SJCRH30 (cell line): ENCODE results near the gene RBPJL. TPM values are rescaled to one million over a fixed set of nuclear protein-coding genes. Genes with fewer than 3 reads are reported as not detected.
A peak's percentile ranks its signal among the peaks of the same experiment; 100 is the strongest.
"Not testable (repeated sequence)": the region's sequence is repeated elsewhere in the genome, so short reads cannot be mapped to it uniquely, and the experiment has no call there.

Source experiments
- DNase-seq, 2 experiments: peaks; one replicate each; pipeline ENCODE4 v3.0.0-alpha.2; 2015 to 2020
- H3K27ac ChIP-seq: fragments of 250-450 bp; sonication (Bioruptor Pico); 2 replicates; pipeline ENCODE4 v1.5.1; 2020; ENCODE audit warnings: mild to moderate bottlenecking, moderate library complexity
- H3K27me3 ChIP-seq: fragments of 250-450 bp; sonication (Bioruptor Pico); 2 replicates; pipeline ENCODE4 v1.5.1; 2020; ENCODE audit warnings: mild to moderate bottlenecking, moderate library complexity
- H3K36me3 ChIP-seq: fragments of 250-450 bp; sonication (Bioruptor Pico); 2 replicates; pipeline ENCODE4 v1.5.1; 2020; ENCODE audit warnings: mild to moderate bottlenecking, moderate library complexity
- H3K4me1 ChIP-seq: fragments of 250-450 bp; sonication (Bioruptor Pico); 2 replicates; pipeline ENCODE4 v1.5.1; 2020; ENCODE audit warnings: mild to moderate bottlenecking, moderate library complexity
- H3K4me3 ChIP-seq: fragments of 250-450 bp; sonication (Bioruptor Pico); 2 replicates; pipeline ENCODE4 v1.5.1; 2020; ENCODE audit warnings: mild to moderate bottlenecking, moderate library complexity
- H3K9me3 ChIP-seq: fragments of 250-450 bp; sonication (Bioruptor Pico); replicated peaks from 2 replicates; pipeline ENCODE4 v1.5.1; 2020; ENCODE audit warnings: mild to moderate bottlenecking, moderate library complexity
- total RNA-seq: library from RNA; depleted of rRNA; stranded (reverse); fragments of >200 nt; shearing (Covaris generic); gene quantifications from 2 replicates; pipeline ENCODE4 v1.2.3, GENCODE V29; 2014

Gene RBPJL
- total RNA-seq, 1 experiment from 2014 or later: not detected

DNA sequence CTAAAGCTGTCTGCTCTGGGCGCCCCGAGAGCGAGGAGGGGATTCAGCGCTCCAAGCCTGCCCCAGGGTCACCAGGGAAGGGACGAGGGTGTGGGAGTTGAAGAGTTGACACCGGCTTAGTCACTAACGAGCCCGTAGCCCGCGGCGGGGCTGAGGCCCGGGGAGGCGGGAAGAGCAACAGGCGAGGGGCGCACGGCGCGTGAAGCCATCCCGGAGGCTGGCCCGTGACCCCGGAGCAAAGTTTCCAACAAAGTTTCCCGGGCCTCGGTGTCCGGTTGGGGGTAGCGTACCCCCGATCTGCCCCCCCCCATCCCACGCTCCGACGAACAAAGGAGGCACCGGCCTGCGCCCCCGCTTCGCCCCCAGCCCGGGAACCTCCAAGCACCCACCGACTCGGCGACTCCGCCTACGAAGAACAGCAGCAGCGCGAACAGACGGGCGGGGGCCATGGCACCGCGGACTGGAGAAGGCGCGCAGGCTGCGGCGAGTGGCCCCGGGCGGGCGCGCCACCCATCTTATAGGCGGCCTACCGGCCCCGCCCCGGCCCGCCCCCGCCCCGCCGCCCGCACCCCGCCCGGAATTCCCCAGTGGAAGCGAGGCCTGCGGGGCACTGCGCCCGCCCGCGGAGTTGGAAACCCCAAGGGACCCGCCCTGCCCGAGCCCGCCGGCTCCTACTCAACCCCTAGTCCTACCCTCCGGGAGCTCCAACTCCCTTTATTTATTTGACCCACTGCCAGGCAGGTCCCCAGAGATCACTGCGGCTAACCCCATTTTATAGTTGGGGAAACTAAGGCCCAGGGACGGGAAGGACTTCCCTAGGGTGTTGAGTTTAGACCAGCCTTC, 41.5 kb downstream of the RBPJL start, which contains the start of gene SDC4:
Gene SDC4, minus strand, starts transcription at position 489 of the 843 bp plus-strand sequence. Its CDS starts 40 bp downstream, at position 449.
- peak within 1 kb of the TSS; percentile 68 for H3K27ac ChIP-seq
- peak; percentile 73 to 80 for DNase-seq

DNA sequence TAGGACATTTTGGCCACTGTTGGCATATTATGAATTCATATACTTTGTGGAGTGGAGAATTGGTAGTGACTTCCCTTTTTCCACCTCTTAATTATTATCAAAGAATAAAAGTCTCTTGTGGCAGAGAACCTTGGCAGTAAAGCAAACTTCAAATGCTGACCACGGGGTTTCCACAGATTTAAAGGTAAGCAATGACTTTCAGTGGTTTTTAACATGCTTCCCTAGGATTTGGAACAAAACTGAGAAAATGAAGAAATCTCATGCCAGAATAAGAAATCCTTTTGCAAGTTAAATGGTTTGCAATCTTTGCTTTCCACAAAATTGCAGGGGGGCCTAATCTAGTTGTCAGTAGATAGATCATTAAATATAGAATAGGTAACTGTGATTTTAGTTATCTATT, 43.6 kb downstream of the RBPJL start:
- Histone ChIP-seq H3K9me3 (no peaks in the 10 kb centered on the region), H3K27ac (no peak overlapping the region), H3K4me3 (no peak overlapping the region), H3K36me3 (no peaks in the 10 kb centered on the region), H3K4me1 (peaks cover 32% of the 10 kb centered on the region), H3K27me3 (no peaks in the 10 kb centered on the region)
- no peak for DNase-seq

More for the DNA sequence above, 41.5 kb downstream of the RBPJL start, which contains the start of gene SDC4:
- peaks cover 40% of the 10 kb centered on the region for H3K4me1 ChIP-seq
- 0 out of 2 replicates have a peak, but pooled peaks cover 2% of the 10 kb centered on the region for H3K36me3 ChIP-seq
- peak within 1 kb of the TSS; percentile 90 for H3K4me3 ChIP-seq
- H3K27me3 ChIP-seq: no peaks in the 10 kb centered on the region
- no peaks in the 10 kb centered on the region for H3K9me3 ChIP-seq

DNA sequence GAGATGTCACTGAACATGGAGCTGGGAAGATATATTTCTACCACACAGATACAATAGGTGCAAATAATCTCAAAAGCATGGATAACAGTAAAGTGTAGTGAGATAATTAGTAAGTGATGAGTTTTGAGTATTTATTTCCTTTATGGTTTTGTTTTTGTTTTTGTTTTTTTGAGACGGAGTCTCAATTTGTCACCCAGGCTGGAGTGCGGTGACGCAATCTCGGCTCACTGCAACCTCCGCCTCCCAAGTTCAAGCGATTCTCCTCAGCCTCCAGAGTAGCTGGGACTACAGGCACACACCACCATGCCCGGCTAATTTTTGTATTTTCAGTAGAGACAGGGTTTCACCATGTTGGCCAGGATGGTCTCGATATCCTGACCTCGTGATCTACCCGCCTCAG, 44.2 kb downstream of the RBPJL start:
- H3K36me3 ChIP-seq, H3K27ac ChIP-seq, H3K4me3 ChIP-seq, H3K27me3 ChIP-seq, DNase-seq, H3K9me3 ChIP-seq: not testable (repeated sequence)
- H3K4me1 ChIP-seq: peaks cover 29% of the 10 kb centered on the region

DNA sequence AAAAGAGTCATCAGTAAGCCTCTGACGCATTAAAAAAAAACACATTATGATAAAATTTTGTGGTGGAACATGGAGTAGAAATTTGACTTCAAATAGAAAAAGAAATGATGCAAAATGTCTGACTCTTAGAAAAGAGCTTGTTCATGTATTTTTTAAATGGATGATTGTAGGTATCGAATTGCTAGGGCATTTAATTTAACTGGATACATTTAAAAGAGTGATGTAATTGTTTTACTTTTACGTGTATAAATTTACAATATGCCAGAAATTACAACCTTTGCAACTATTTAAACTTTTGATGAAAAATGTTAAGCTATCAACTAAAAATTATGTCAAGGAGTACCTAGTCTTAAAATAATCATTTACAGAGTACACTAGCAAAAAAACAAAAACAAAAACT, 46.1 kb downstream of the RBPJL start:
- Histone ChIP-seq H3K4me3 (no peak overlapping the region), H3K36me3 (no peaks in the 10 kb centered on the region), H3K27ac (no peak overlapping the region), H3K27me3 (no peaks in the 10 kb centered on the region), H3K9me3 (no peaks in the 10 kb centered on the region), H3K4me1 (peaks cover 19% of the 10 kb centered on the region)
- DNase-seq: no peak

DNA sequence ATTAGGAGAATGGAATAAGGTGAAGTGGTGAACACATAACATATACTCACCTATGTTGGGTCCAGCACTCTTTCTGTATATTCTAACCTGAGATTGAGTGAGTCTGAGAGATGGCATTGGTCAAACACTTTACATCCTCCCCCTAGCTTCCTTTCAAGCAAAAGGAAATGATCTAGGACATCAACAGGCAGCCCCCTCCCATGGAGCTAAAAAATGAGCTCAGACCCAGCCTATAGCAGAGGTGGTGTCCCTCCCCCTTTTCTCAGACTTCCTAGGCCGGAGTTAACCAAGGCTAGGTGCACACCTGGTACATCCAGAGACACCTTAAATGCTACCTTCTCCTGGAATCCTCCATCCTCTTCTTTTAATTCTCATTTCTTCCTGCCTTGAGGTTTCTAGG, 47.1 kb downstream of the RBPJL start:
- no peak for DNase-seq
- Histone ChIP-seq H3K4me1 (peaks cover 25% of the 10 kb centered on the region), H3K27ac (no peak overlapping the region), H3K9me3 (no peaks in the 10 kb centered on the region), H3K27me3 (no peaks in the 10 kb centered on the region), H3K4me3 (no peak overlapping the region), H3K36me3 (no peaks in the 10 kb centered on the region)

- Histone ChIP-seq H3K4me1 (peaks cover 31% of the 10 kb centered on the region), H3K36me3 (no peaks in the 10 kb centered on the region), H3K4me3 (no peak overlapping the region), H3K27me3 (no peaks in the 10 kb centered on the region), H3K27ac (no peak overlapping the region), H3K9me3 (no peaks in the 10 kb centered on the region)
- no peak for DNase-seq
Measured at GRCh38 chr20:45354423-45355208, 48.0 kb downstream of the RBPJL start.

DNA sequence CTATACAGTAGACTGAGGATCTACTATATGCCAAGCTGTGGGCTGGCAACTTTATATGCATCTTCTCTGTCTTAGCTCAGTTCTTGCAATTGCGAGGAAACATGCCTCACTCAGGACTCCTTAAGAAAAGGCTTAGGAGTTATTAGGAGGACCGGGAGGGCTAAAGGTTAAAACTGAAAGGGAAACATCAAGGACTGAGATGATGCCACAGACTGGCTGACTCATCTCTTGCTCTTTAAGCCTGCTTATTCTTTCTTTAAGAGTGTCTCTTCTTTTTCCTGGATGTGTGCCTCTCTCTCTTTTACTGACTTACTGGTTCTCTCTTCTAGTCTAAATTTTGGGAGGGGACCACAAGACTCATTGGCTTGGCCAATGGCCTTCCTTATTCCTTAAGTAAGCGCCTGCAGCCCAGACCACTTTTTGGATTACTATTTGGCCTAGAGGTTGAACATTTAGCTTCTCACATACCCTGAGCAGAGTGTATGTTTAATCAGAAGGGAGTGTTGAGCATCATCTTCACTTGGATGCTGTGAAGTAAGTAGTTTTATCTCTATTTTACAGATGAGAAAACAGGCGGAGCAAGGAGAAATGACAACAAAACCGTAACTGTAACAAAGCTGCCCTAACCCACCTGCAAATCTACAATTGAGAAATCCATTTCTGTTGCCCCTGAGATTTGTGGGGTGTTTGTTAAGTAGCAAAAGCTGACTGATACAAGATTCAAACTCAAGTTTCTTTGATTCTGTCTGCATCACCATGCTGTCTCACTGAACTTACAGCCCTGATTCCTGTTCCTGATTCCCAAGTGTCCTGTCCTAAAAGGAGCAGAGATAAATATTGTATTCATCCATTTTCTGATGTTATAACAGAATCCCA, 48.8 kb downstream of the RBPJL start:
- Histone ChIP-seq H3K27ac (no peak overlapping the region), H3K27me3 (no peaks in the 10 kb centered on the region), H3K4me3 (no peak overlapping the region), H3K9me3 (no peaks in the 10 kb centered on the region), H3K4me1 (peaks cover 39% of the 10 kb centered on the region), H3K36me3 (no peaks in the 10 kb centered on the region)
- DNase-seq: no peak

DNA sequence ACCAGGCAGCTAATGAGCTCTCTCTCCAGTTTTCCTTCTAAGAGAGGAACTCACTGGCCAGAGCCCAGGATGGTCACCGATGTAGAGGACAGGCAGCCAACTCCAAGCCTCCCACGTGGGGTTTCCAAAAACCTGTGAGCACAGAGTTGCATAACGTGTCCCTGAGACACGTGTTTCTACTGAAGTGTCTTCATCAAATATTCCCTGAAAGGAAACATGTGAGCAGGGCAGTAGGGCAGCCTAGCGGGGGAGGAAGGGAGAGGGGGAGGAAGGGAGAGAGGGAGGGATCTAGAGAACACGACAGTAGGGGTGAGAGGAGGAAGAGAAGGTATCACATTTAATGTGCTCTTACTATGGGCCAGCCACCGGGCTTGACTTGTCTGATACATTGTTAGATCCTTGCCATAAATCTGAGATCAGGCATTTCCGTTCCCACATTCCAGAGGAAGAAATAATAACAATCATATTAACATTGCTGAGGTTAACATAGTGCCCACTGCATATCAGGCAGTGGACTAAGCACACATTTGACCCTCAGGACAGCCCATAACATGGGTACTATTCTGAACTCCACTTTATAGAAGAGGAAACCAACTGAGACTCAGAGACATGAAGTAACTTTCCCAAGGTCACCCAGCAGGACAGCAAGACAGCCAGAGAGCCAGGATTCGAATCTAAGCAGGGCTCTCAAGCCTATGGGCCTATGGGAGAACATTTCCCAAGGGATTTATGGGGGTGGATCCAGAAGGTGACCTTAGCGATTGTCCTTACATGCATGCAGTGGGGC, 51.8 kb downstream of the RBPJL start:
- peaks cover 50% of the 10 kb centered on the region for H3K4me1 ChIP-seq
- H3K27ac ChIP-seq: peak overlapping the region; percentile 81; the same call in 1 of the 2 replicates
- no peak overlapping the region for H3K4me3 ChIP-seq
- no peaks in the 10 kb centered on the region for H3K9me3 ChIP-seq
- H3K36me3 ChIP-seq: no peaks in the 10 kb centered on the region
- H3K27me3 ChIP-seq: no peaks in the 10 kb centered on the region
- DNase-seq: peak in 1 of 2 experiments; percentile 43

GRCh38 chr20:45359069-45359405, 52.4 kb downstream of the RBPJL start:
- H3K4me1 ChIP-seq: peaks cover 50% of the 10 kb centered on the region

DNA sequence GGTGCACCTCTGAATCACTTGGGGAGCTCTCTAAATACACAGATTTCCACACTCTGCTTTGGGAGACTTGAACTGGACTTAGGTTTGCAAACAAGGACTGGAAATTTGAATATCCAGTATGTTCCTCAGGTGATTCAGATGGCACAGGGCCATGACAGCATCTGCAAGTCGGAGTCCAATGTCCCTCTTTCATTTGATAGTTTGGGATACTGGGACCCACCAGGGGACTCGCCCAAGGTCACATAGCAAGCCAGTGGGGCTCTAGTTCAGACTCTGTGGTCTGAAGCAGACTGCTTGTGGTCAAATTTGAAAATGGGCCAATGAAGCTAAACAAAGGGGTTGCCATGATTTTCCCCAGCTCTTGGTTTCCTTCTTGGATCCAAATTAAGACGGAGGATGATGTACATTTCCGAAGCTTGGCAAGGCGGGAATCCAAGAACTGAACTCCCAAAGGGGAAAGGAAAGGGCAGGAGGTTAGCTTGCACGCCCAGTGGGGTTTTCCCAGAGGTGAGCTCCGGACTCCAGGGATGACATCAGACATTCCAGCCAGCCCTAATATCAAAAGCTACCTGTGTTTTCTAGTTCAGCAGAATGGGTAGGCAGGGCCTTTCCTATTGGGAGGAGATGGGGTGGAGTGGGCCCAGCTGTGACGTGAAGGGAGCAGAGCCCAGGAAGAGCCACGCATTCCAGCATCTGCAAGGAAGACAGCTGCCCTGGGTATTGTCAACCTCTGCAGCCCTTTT, 52.9 kb downstream of the RBPJL start:
- peak; percentile 87 to 93 for DNase-seq
- Histone ChIP-seq H3K4me3 (no peak overlapping the region), H3K9me3 (no peaks in the 10 kb centered on the region), H3K27me3 (no peaks in the 10 kb centered on the region), H3K27ac (peak overlapping the region; percentile 81), H3K4me1 (peaks cover 47% of the 10 kb centered on the region), H3K36me3 (no peaks in the 10 kb centered on the region)

More at GRCh38 chr20:45359069-45359405, 52.4 kb downstream of the RBPJL start:
- DNase-seq: peak in 1 of 2 experiments; percentile 54
- H3K4me3 ChIP-seq: no peak overlapping the region
- no peaks in the 10 kb centered on the region for H3K36me3 ChIP-seq
- H3K27me3 ChIP-seq: no peaks in the 10 kb centered on the region
- H3K9me3 ChIP-seq: no peaks in the 10 kb centered on the region
- peak overlapping the region; percentile 81 for H3K27ac ChIP-seq

DNA sequence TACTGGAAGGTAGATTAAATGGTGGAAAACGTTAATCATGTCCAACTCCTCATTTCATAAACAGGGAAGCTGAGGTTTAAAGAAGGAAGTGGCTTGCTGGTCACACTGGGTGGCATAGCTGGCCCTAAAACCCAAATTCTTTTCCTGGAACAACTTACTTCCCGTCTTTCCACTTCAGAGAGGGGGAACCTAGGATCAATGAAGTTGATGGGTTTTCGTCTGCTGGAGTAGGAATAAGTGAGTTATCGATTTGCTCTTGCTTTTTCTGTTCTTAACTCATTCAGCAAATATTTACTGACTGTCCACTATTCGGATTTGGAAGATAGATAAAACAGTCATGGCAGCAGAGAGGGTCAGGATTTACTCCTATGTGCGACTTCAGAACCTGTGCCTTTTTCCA, 55.2 kb downstream of the RBPJL start:
- H3K27me3 ChIP-seq: no peaks in the 10 kb centered on the region

GRCh38 chr20:45362804-45363610, 56.4 kb downstream of the RBPJL start, which contains the start of gene SYS1:
SYS1 (plus strand) TSS chr20:45363156; CDS start chr20:45363532, 376 bp downstream.
- Histone ChIP-seq H3K27me3 (no peaks in the 10 kb centered on the region), H3K36me3 (peaks cover 7% of the 10 kb centered on the region; the same call in 1 of the 2 replicates), H3K4me1 (peaks cover 36% of the 10 kb centered on the region), H3K27ac (peak within 1 kb of the TSS; percentile 75), H3K9me3 (no peaks in the 10 kb centered on the region), H3K4me3 (peak within 1 kb of the TSS; percentile 78)
- peak; percentile 100 for DNase-seq

More for the DNA sequence above, 55.2 kb downstream of the RBPJL start:
- no peak overlapping the region for H3K4me3 ChIP-seq
- no peaks in the 10 kb centered on the region for H3K9me3 ChIP-seq
- H3K27ac ChIP-seq: no peak overlapping the region
- H3K4me1 ChIP-seq: peaks cover 39% of the 10 kb centered on the region
- 0 out of 2 replicates have a peak, but pooled peaks cover 3% of the 10 kb centered on the region for H3K36me3 ChIP-seq
- no peak for DNase-seq
